ENCODE results near the gene CELSR1.
A peak's percentile ranks its signal among the peaks of the same experiment; 100 is the strongest.

Gene CELSR1

GRCh38 chr22:46349681-46350080 is 187.7 kb downstream of the CELSR1 start:
- DNase-seq (ENCODE audit: low read depth in 2 of 2): no peak

- no peak for DNase-seq (ENCODE audit: low read depth in 2 of 2)
Measured at GRCh38 chr22:46349238-46349637, 188.2 kb downstream of the CELSR1 start.

- no peak for DNase-seq (ENCODE audit: low read depth in 2 of 2)
Measured at GRCh38 chr22:46348099-46348695, 189.2 kb downstream of the CELSR1 start.

- no peak for DNase-seq (ENCODE audit: low read depth in 2 of 2)
Measured at GRCh38 chr22:46347646-46348045, 189.8 kb downstream of the CELSR1 start.

- no peak for DNase-seq (ENCODE audit: low read depth in 2 of 2)
Measured at GRCh38 chr22:46346680-46347405, 190.6 kb downstream of the CELSR1 start.

DNA sequence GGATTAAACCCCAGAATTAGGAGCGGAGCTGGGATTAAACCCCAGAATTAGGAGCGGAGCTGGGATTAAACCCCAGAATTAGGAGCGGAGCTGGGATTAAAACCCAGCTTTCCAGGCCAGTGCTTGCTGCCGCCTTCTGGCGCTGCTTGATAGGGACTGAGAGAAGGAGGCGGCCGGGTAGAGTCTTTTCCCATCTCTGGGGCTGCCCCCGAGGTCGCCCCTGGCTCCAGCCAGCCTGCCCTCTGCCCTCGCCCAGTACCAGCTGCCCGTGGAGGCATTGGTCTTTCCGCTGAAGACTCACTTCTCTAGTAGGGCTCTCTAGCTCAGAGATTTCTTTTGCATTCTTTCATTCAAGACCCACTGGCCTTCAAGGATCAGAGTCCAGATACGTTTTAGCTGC is 196.7 kb downstream of the CELSR1 start:
- no peak for DNase-seq (ENCODE audit: low read depth in 2 of 2)

DNA sequence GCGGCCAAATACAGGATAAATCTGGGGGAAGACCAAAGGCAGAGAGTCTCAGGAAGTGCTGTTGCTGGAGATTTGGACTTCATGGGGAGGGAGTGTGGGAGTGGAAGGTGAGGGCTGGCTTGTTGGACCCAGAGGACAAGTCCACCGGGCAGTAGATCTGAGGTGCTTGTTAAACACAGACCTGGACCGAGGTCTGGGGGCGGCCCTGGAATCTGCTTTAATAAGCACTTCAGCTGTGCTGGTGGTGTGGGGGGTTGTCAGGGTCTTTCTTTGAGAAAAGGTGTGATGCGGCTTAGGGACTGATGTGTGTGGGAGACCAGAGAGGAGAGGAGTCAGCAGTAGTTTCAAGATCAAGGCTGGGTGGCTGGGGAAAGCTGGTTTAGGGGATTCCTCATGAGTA is 197.5 kb downstream of the CELSR1 start:
- no peak for DNase-seq (ENCODE audit: low read depth in 2 of 2)

DNA sequence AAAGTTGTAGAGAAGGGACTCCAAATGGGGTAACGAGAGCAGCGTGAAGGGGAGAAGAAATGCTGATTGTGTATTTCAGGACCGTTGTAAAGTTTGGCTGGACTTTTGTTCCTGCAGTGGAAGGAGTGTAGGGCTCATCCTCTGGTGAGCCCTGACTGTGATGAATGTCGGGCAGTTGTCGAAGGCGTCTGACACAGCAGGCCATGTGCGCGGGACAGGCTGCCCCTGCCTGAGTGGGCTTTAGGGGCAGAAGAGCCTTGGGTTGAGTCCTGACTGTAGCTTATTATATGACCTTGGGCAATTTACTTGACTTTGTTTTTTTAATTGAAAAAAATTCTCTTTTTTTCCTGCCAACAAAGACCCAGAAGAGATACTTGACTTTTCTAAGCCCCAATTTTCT is 198.8 kb downstream of the CELSR1 start:
- no peak for DNase-seq (ENCODE audit: low read depth in 2 of 2)

- DNase-seq (ENCODE audit: low read depth in 2 of 2): no peak
Measured at GRCh38 chr22:46337870-46338269, 199.6 kb downstream of the CELSR1 start.

DNA sequence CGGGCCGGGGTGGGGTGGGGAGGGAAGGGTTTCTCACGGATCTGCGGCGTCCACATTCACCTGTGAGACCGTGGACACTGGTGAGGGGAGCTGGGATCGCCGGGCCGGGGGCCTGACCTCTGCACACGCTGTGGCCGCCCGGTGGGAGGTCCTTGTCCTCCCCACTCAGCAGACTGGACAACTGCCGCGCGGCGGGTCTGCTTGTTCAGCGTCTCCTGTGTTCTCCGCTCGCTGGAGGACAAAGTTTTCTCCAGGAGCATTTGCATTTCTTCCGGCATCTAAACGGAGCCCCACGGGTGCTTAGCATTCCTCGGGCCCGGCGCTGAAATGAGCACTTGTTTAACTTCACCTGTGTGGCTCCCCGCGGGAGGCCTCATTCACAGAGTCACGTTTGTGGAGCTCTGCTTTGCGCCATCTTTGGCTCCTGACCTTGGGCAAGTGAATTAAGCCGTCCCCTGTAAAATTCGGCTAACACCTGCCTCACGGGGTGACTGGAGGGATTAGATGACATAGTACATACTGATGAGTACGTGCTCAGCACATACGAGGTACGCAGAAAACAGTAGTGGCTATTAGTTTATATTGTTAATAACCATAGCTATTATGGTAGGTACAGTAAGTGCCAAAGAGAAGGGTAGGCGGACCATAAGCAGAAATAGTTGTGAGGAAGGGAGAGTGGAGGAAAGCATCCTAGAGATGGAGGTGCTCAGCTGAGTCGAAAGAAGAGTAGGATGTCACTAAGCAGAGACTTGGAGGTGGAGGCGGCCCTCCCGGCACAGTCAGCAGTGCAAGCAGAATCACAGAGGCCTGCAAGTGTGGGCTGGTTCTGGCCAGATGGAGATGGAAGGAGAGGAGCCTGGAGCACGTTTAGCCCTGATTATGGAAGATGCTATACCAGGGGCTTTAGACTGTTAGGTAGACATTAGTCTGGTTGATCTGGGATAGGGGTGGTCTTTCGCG is 201.0 kb downstream of the CELSR1 start:
- DNase-seq (ENCODE audit: low read depth in 2 of 2): no peak

GRCh38 chr22:46335201-46336118 is 202.0 kb downstream of the CELSR1 start, which contains the start of gene TRMU:
TRMU (plus strand) TSS chr22:46335714; CDS start chr22:46335765, 51 bp downstream.
- peak; percentile 45 to 54 for DNase-seq (ENCODE audit: low read depth in 2 of 2)

DNA sequence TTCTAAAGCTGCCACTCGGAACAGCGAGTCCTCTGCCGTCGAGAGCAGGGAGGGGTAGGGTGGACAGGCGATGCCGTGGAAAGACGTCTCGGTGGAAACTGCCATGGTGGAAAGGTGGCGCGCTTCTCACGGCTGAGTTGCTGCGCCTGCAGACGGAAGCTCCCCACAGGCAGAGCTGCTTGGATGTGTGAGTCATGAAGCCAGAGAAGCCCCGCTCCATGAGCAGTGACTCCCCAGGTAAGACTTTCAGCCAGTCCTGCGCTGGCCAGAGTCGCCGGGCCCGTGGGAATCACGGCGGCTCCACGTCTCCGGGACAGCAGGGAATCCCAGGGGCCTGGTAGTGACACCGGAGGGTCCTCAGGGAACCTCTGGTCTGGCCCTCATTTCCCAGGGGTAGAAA is 205.9 kb downstream of the CELSR1 start:
- no peak for DNase-seq (ENCODE audit: low read depth in 2 of 2)

- no peak for DNase-seq (ENCODE audit: low read depth in 2 of 2)
Measured at GRCh38 chr22:46330426-46330825, 207.0 kb downstream of the CELSR1 start.

DNA sequence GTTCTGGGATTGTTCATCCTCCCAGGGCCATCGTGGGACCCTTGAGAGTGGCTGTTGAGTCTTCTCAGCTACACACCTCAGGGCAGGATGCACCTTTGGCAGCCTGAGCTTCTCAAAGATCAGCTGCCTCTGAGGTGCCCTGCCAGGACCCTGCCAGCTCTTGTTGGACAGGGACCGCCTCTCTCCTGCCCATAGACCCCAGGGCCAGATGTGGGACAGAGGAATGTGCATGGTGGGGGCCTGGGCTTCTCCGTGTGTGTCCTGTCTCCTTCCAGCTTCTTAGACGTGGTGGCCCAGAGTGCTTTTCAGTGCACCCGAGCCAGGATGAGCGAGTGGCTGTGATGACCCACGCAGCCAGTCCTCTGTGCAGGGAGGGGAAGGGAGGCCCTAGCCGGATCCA is 207.8 kb downstream of the CELSR1 start:
- no peak for DNase-seq (ENCODE audit: low read depth in 2 of 2)

GRCh38 chr22:46328797-46329196 is 208.6 kb downstream of the CELSR1 start:
- no peak for DNase-seq (ENCODE audit: low read depth in 2 of 2)

DNA sequence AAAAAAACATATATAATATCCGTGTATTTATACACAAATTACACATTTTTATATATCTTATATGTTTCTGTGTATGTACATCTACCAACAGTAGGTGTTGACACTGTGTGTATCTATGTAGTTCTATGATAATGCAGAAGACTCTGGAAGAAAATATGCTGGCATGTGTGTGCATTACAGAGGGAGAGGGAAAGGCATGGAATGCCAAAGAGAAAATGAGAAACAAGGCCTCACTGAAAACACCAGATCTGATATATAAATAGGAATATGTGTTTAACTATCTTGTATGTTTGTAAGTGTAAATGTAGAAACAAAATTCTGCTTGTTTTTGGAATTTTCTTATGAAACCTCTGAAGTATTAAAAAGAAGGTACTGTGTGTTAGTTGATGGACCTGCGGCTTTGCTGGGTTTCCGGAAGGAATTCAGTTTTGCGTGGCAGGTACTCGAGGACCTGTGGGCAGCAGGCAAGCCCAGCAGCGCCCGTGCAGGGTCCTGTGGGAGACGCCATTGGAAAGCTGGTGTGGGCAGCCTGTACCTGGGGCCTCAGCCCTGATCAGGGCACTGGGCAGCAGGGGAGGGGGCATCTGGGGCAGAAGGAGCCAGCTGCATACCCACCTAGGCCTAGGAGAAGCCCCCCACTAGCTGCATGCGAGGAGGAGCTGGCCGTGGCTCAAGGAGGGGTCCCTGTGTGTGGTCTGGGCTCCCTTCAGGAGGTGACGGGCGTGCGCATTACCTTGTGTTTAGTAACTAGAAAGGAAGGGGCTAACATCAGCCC is 209.5 kb downstream of the CELSR1 start:
- DNase-seq (ENCODE audit: low read depth in 2 of 2): no peak

DNA sequence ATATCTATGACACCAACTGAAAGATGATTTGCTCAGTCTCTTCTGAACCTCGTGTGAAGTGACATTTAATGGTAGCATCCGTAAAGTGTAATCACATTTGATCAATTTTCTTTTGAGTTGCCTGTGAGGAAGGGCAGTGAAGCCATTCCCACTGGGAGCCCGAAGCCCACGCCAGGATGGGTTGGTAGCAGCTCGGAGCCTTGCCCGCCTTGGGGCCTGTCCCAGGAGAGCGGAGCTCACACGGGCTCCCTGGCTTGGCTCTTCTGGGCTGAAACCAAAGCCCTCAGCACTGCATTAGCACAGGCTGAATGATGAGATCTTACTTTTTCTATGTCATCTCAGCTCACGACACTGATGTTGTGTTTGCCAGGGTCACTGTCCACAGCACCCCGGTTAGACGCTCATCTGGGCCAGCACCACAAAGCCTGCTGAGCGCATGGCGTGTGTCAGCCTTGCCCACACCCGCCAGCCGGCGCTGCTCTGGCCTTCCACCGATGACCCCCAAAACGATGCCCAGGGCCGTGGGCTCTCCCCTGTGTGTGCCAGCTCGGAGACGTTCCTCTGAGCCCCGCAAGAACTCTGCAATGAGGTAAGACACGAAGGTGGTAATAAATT is 211.2 kb downstream of the CELSR1 start:
- no peak for DNase-seq (ENCODE audit: low read depth in 2 of 2)

GRCh38 chr22:46323162-46323561 is 214.3 kb downstream of the CELSR1 start:
- no peak for DNase-seq (ENCODE audit: low read depth in 2 of 2)

DNA sequence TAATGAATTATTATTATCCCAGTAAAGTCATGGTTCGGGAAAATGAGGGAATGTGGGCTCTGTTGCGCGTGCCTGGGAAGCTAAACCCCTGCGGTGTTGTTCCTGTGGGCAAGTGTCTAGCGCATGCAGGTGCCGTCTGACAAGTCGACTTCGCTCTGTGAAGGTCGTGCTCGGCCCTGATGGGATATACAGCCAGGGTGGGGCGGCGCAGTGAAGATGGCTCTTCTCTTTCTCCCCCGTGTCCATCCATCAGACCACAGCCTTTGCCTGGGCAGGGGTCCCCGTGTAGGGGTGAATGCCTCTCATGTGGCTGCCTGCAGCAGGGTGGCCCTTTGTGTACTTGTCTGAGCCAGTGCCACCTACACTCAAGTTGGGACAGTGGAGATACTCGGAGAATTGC is 214.7 kb downstream of the CELSR1 start:
- DNase-seq (ENCODE audit: low read depth in 2 of 2): no peak

DNA sequence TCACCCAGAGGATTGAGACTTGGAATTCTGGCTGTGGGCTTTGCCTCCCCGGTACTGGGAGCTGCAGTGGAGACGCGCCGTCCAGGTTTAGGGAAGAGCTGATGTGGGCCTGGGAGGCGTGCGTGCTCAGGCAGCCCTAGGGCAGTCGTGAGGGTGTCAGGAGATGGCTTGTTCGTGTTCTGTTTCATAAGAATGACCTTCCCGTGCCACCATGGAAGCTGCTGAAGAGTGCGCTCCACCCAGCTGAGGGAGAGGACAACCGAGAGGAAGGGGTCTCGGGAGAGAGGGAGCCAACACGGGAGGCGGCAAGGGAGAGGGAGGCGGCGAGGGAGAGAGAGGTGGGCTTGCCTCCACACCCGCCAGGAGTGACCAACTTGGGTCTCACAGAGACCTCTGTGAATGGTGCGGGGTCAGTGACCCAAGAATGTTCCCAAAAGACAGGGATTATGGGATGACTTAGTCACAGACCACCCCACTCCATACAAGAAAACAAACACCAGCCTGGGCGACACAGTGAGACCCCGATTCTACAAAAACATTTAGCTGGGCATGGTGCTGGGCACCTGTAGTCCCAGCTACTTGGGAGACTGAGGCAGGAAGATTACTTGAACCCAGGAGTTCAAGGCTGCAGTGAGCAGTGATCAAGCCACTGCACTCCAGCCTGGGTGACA is 216.6 kb downstream of the CELSR1 start:
- no peak for DNase-seq (ENCODE audit: low read depth in 2 of 2)
